RWPE1 (cell line): ENCODE results near the gene NTM.

Experiments
- CTCF ChIA-PET: fragments of 350-600 bp; sonication (Branson Sonifier 250); formaldehyde crosslinking; extraction: SDS; loops from one replicate; lab custom pipeline; 2021; lab: Yijun Ruan, JAX
- POLR2A ChIA-PET: fragments of 400-600 bp; formaldehyde crosslinking; extraction: SDS; loops from one replicate; lab custom pipeline; 2020; ENCODE audit warnings: antibody characterized with exemption; ENCODE audit not compliant: low non-redundant PET; lab: Yijun Ruan, JAX
- DNase-seq: peaks from one replicate; pipeline ENCODE4 v3.0.0; 2012; ENCODE audit warnings: low spot score
- H3K27ac ChIP-seq: fragments of 450-650 bp; 2 replicates; pipeline ENCODE4 v1.5.1; 2017
- CTCF ChIP-seq: fragments of 450-650 bp; conservative IDR thresholded peaks from 2 replicates; pipeline ENCODE4 v1.5.1; 2017; ENCODE audit warnings: low read depth, mild to moderate bottlenecking

The NTM gene

GRCh38 chr11:131370090-131370751 lies at the start of gene NTM:
TSS of gene NTM (plus strand) at chr11:131370615.
- no peak for TF ChIP-seq CTCF
- CTCF ChIA-PET: interaction anchor here (0.8 kb wide), 1 partner anchor 9 kb away, joined by 6 read pairs; no protein-coding TSS in a partner anchor
- no peak for DNase-seq
- H3K27ac ChIP-seq: no peak within 1 kb of the TSS
- POLR2A ChIA-PET: no interaction called here

DNA sequence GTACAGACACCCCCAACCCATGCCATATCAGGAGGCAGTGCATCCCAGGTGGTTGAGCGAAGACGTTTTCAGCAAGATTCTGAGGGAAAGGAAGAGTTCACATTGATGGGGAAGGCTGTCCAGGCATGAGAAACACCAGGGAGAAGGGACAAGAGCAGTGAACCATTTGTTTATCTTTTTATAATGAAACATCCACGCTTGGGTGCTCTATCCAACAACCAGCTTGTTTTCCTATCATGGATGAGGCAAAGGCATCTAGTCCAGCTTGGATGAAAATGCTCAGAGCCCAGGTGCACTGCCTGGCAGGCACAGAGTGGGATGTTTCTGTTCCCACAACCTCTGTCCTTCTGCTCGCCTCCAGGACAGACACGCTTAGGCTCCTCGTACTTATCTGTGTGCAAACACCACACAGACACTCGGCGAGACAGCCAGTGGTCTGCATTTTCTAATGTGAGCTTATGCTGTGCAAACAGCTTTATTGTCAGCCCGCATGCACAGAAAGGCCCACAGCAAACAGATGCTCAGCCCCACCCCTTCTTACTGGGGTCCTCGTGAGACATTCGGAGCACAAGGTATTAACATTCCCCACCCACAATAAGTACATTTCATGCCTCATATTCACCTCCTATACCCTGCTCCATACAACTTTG lies 45.4 kb upstream of the NTM start:
- no peak for DNase-seq
- ChIA-PET POLR2A (no interaction called here), CTCF (no interaction called here)
- no peak overlapping the region for H3K27ac ChIP-seq
- TF ChIP-seq CTCF: no peak

DNA sequence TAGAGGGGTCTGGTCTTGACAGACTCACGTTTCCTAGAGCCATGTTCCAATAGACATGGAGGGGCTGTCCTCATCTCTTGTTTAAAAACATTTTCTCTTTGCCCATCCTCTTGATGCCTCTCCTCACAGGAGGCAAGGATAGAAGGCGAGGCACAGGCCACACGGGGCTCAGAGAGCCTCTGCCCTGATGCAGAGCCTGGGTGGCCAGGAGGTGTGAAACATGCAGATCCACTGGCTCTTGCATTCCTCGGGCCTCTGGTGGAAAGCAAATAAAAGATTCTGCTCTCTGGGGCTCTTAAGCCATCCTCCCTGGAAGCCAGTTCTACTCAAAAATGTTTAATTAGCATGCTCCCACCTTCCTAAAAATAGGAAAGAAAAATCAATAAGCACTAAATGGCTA lies 43.6 kb upstream of the NTM start:
- ChIA-PET POLR2A (no interaction called here), CTCF (interaction anchor here (0.6 kb wide), 1 partner anchor 332 kb away, joined by 3 read pairs; no protein-coding TSS in a partner anchor)
- no peak overlapping the region for H3K27ac ChIP-seq
- DNase-seq: no peak
- TF ChIP-seq CTCF: no peak

DNA sequence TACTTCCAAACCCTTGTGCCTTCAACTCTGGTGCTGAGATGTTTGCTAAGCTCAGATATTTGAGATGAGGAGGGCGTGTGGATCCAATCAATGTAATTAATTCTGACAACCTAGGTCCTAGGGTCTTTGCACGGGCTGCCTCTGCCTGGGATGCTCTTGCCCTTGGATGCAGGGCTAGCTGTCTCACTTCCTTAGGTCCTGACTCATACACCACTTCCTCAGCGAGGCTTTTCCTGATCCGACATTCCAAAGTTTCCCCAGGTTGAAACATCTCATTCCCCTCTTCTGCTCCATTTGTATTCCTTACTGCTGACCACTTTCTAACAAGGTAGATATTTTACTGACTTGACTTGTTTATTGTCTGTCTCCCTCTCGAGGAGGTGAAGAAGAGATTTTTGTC lies 43.0 kb upstream of the NTM start:
- ChIA-PET CTCF (no interaction called here), POLR2A (no interaction called here)
- H3K27ac ChIP-seq: no peak overlapping the region
- no peak for TF ChIP-seq CTCF
- DNase-seq: no peak

- CTCF ChIA-PET: no interaction called here
Observed at GRCh38 chr11:131328843-131329242, 41.6 kb upstream of the NTM start.

DNA sequence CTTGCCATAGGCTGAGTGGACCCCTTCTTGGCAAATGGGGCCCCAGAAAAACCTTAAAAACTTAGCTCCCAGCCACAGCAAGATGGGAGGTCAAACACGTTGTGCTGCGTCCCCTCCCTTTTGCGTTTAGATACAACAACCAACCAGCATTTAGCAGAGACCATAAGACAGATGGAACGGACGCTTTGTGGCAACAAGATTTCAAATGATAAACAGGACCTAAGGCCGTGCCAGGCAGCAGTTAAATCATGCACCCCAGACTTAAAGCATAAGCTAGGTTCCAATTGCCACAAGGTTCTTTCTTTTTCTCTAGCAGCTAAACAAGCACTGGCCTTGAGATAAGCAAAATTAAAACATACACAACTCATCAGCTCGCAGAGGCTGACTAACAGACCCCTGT lies 39.4 kb upstream of the NTM start:
- no peak for DNase-seq
- no peak overlapping the region for H3K27ac ChIP-seq
- CTCF ChIA-PET: no interaction called here
- POLR2A ChIA-PET: no interaction called here
- no peak for TF ChIP-seq CTCF

More at GRCh38 chr11:131328843-131329242, 41.6 kb upstream of the NTM start:
- no peak for DNase-seq
- no peak overlapping the region for H3K27ac ChIP-seq
- TF ChIP-seq CTCF: no peak
- POLR2A ChIA-PET: no interaction called here
